Stomach (tissue), 4 donors: ENCODE data around the gene ICAM5.

Source experiments
- CTCF ChIP-seq, 7 experiments: fragments of 450-650 bp in 4 of 7; fragments of 200-600 bp in 3 of 7; sonication (generic) in 3 of 7; IDR thresholded peaks; one replicate each; pipeline ENCODE4 v1.5.1; 2016 to 2019; ENCODE audit warnings: antibody characterized with exemption in 7 of 7, control low read depth in 2 of 7, mild to moderate bottlenecking in 1 of 7
- POLR2A ChIP-seq, 4 donors: fragments of 450-650 bp; IDR thresholded peaks; one replicate each; pipeline ENCODE4 v1.6.1; 2016; ENCODE audit warnings: antibody characterized with exemption in 4 of 4, control low read depth in 2 of 4, mild to moderate bottlenecking in 1 of 4, moderate library complexity in 1 of 4

GRCh38 chr19:10255358-10255757, 34.4 kb upstream of the ICAM5 start:
- TF ChIP-seq CTCF (IDR thresholded peaks at IDR 0.05) (no peak), POLR2A (IDR thresholded peaks at IDR 0.05) (no peak)
